PC-9 (cell line): ENCODE measurements around the gene SEMA6A.

ENCODE experiments used
- CTCF ChIP-seq: fragments of 200-600 bp; sonication (generic); conservative IDR thresholded peaks from 2 replicates; pipeline ENCODE4 v1.6.1; 2017; ENCODE audit warnings: mixed run types, antibody characterized with exemption, mild to moderate bottlenecking, moderate library complexity
- EZH2 ChIP-seq: fragments of 200-600 bp; sonication (generic); IDR thresholded peaks from 2 replicates; pipeline ENCODE4 v1.8.0; 2017; ENCODE audit warnings: antibody characterized with exemption, low read depth

GRCh38 chr5:116442095-116442534 lies 132.5 kb downstream of the SEMA6A start:
- TF ChIP-seq CTCF (no peak), EZH2 (no peak)
